HepG2 (cell line): Measurements from ENCODE around the gene TBC1D4. TPM values are rescaled to one million over a fixed set of nuclear protein-coding genes. Genes with fewer than 3 reads are reported as not detected.

Experiments
- BCL3 ChIP-seq: sonication (generic); formaldehyde crosslinking; IDR thresholded peaks from 2 replicates; pipeline ENCODE4 v1.5.1; 2020; ENCODE audit warnings: mild to moderate bottlenecking, missing genetic modification reagents, moderate library complexity
- CEBPZ ChIP-seq: IDR thresholded peaks from 2 replicates; pipeline ENCODE4 v1.6.1; 2012; ENCODE audit warnings: low read length, improper control_type of control experiment
- ELF1 ChIP-seq: sonication (generic); formaldehyde crosslinking; IDR thresholded peaks from 2 replicates; pipeline ENCODE4 v1.4.0; 2020; ENCODE audit warnings: missing genetic modification reagents
- FOXP1 ChIP-seq, 2 experiments: fragments of 450-650 bp in 1 of 2; IDR thresholded peaks; 2 replicates each; pipeline ENCODE4 v1.6.1; 2017 to 2018; ENCODE audit warnings: antibody characterized with exemption in 1 of 2
- HMG20A ChIP-seq: IDR thresholded peaks from 2 replicates; pipeline ENCODE4 v1.6.1; 2016; ENCODE audit warnings: borderline replicate concordance
- IKZF4 ChIP-seq: sonication (generic); formaldehyde crosslinking; IDR thresholded peaks from 2 replicates; pipeline ENCODE4 v1.5.1; 2020; ENCODE audit warnings: borderline replicate concordance, mild to moderate bottlenecking, low read depth, missing genetic modification reagents; ENCODE audit errors: not compliant biosample characterization
- KDM2A ChIP-seq: sonication (generic); formaldehyde crosslinking; IDR thresholded peaks from 2 replicates; pipeline ENCODE4 v1.4.0; 2020; ENCODE audit warnings: low read depth, missing genetic modification reagents, borderline replicate concordance
- MEIS2 ChIP-seq: sonication (generic); formaldehyde crosslinking; IDR thresholded peaks from 2 replicates; pipeline ENCODE4 v1.9.0; 2021; ENCODE audit warnings: mild to moderate bottlenecking, missing genetic modification reagents
- NONO ChIP-seq, 2 experiments: fragments of 450-650 bp in 1 of 2; sonication (generic) in 1 of 2; formaldehyde crosslinking in 1 of 2; IDR thresholded peaks in 1 of 2; conservative IDR thresholded peaks in 1 of 2; 2 replicates each; pipeline versions ENCODE4 v1.6.1 to v1.8.0; 2017 to 2022; ENCODE audit warnings: mild to moderate bottlenecking in 1 of 2, missing genetic modification reagents in 1 of 2, moderate library complexity in 1 of 2
- ONECUT2 ChIP-seq: sonication (generic); formaldehyde crosslinking; IDR thresholded peaks from 2 replicates; pipeline ENCODE4 v1.4.0; 2020; ENCODE audit warnings: missing genetic modification reagents
- SOX13 ChIP-seq, 3 experiments: fragments of 450-650 bp in 1 of 3; sonication (generic) in 1 of 3; formaldehyde crosslinking in 1 of 3; IDR thresholded peaks in 2 of 3; conservative IDR thresholded peaks in 1 of 3; 2 replicates each; pipeline versions ENCODE4 v1.5.0 to v1.6.1; 2016 to 2020; ENCODE audit warnings: antibody characterized with exemption in 1 of 3, mild to moderate bottlenecking in 1 of 3, missing compliant biosample characterization in 1 of 3, missing genetic modification reagents in 1 of 3, moderate library complexity in 1 of 3
- SOX6 ChIP-seq, 2 experiments: fragments of 450-650 bp in 1 of 2; sonication (generic) in 1 of 2; formaldehyde crosslinking in 1 of 2; IDR thresholded peaks; 2 replicates each; pipeline versions ENCODE4 v1.4.0 to v1.6.1; 2017 to 2020; ENCODE audit warnings: antibody characterized with exemption in 1 of 2, mild to moderate bottlenecking in 1 of 2, missing genetic modification reagents in 1 of 2
- SYNCRIP ChIP-seq: fragments of 200-400 bp; formaldehyde crosslinking; IDR thresholded peaks from 2 replicates; pipeline ENCODE4 v1.6.1; 2018; ENCODE audit warnings: mild to moderate bottlenecking, low read depth, low read length; ENCODE audit not compliant: insufficient read depth
- TARDBP ChIP-seq: sonication (generic); formaldehyde crosslinking; IDR thresholded peaks from 2 replicates; pipeline ENCODE4 v1.8.0; 2022; ENCODE audit warnings: mild to moderate bottlenecking, missing genetic modification reagents
- TCF12 ChIP-seq, 2 experiments: fragments of 450-650 bp in 1 of 2; sonication (generic) in 1 of 2; formaldehyde crosslinking in 1 of 2; IDR thresholded peaks; 2 replicates each; pipeline versions ENCODE4 v1.6.1 to v1.8.0; 2017 to 2022; ENCODE audit warnings: antibody characterized with exemption in 1 of 2, mild to moderate bottlenecking in 1 of 2, missing genetic modification reagents in 1 of 2, moderate library complexity in 1 of 2
- TCF7 ChIP-seq: sonication (generic); IDR thresholded peaks from 2 replicates; pipeline ENCODE4 v1.6.1; 2016; ENCODE audit warnings: antibody characterized with exemption, low read depth
- THAP11 ChIP-seq: IDR thresholded peaks from 2 replicates; pipeline ENCODE4 v1.6.1; 2016; ENCODE audit warnings: missing biosample characterization, missing genetic modification reagents
- YEATS4 ChIP-seq: sonication (generic); formaldehyde crosslinking; IDR thresholded peaks from 2 replicates; pipeline ENCODE4 v1.4.0; 2020; ENCODE audit warnings: missing genetic modification reagents, borderline replicate concordance
- ZFY ChIP-seq: sonication (generic); formaldehyde crosslinking; IDR thresholded peaks from 2 replicates; pipeline ENCODE4 v1.4.0; 2020; ENCODE audit warnings: missing genetic modification reagents
- ZNF160 ChIP-seq: sonication (generic); formaldehyde crosslinking; IDR thresholded peaks from 2 replicates; pipeline ENCODE4 v1.8.0; 2022; ENCODE audit warnings: mild to moderate bottlenecking, inconsistent platforms, missing genetic modification reagents
- ZNF207 ChIP-seq: fragments of 450-650 bp; IDR thresholded peaks from 2 replicates; pipeline ENCODE4 v1.6.1; 2016; ENCODE audit warnings: antibody characterized with exemption, borderline replicate concordance
- ZNF264 ChIP-seq: sonication (generic); formaldehyde crosslinking; IDR thresholded peaks from 2 replicates; pipeline ENCODE4 v1.4.0; 2020; ENCODE audit warnings: missing genetic modification reagents
- ZNF451 ChIP-seq: sonication (generic); formaldehyde crosslinking; IDR thresholded peaks from 2 replicates; pipeline ENCODE4 v1.5.0; 2020; ENCODE audit warnings: mild to moderate bottlenecking, missing genetic modification reagents
- ZNF484 ChIP-seq: sonication (generic); formaldehyde crosslinking; IDR thresholded peaks from 2 replicates; pipeline ENCODE4 v1.5.1; 2020; ENCODE audit warnings: mild to moderate bottlenecking, low read depth, missing genetic modification reagents, borderline replicate concordance
- ZNF644 ChIP-seq: IDR thresholded peaks from 2 replicates; pipeline ENCODE4 v1.6.1; 2016; ENCODE audit warnings: low read depth
- polyA plus RNA-seq, 8 experiments: library from polyadenylated mRNA; depleted of rRNA in 3 of 8; stranded (reverse) in 7 of 8; unstranded in 1 of 8; fragments of >200 nt; fragmentation: Illumina TruSeq in 4 of 8; extraction: Trizol in 4 of 8; gene quantifications; 2 replicates each; pipeline versions ENCODE4 v1.2.1 to v1.2.3, GENCODE V29; 2011 to 2016; ENCODE audit warnings: low read depth in 4 of 8, missing spikeins in 1 of 8, mixed read lengths in 1 of 8; ENCODE audit not compliant: insufficient read depth in 1 of 8
- total RNA-seq, 5 experiments: library from RNA; depleted of rRNA; stranded (reverse); fragments of >200 nt; fragmentation: Illumina TruSeq; extraction: Trizol; gene quantifications; 2 replicates each; pipeline ENCODE4 v1.2.3, GENCODE V29; 2016; ENCODE audit warnings: low read depth in 1 of 5

TBC1D4 gene
- total and polyA plus RNA-seq, 2 of the 13 experiments (the other 11 are each of a cell fraction or from before 2014, with no cell fraction given): 35.9 to 64.4 TPM

GRCh38 chr13:75376792-75377402 is 105.1 kb downstream of the TBC1D4 start (continued):
- no peak for TF ChIP-seq NONO (IDR thresholded peaks at IDR 0.05)
- peak; percentile 33; the same call in 1 of the 2 replicates for TF ChIP-seq NONO (CRISPR knock-in tag; conservative IDR thresholded peaks at IDR 0.05)
- 0 out of 2 replicates have a peak, but pooled peaks have one; percentile 23 for TF ChIP-seq ONECUT2
- peak; percentile 44; the same call in 1 of the 2 replicates for TF ChIP-seq ZFY
- no peak for TF ChIP-seq IKZF4 (CRISPR knock-in tag)
- peak; percentile 51; the same call in 1 of the 2 replicates for TF ChIP-seq YEATS4 (CRISPR knock-in tag)
- TF ChIP-seq ZNF264: peak; percentile 80; the same call in 1 of the 2 replicates
- TF ChIP-seq BCL3 (CRISPR knock-in tag): no peak
- TF ChIP-seq ELF1 (CRISPR knock-in tag): 0 out of 2 replicates have a peak, but pooled peaks have one; percentile 17
- TF ChIP-seq THAP11 (CRISPR knock-in tag): 0 out of 2 replicates have a peak, but pooled peaks have one; percentile 20
- no peak for TF ChIP-seq SYNCRIP
- TF ChIP-seq ZNF484 (CRISPR knock-in tag): no peak
- TF ChIP-seq CEBPZ: no peak
- TF ChIP-seq HMG20A: peak; percentile 65; the same call in 1 of the 2 replicates
- no peak for TF ChIP-seq SOX6 (IDR thresholded peaks at IDR 0.05)
- TF ChIP-seq SOX6 (CRISPR knock-in tag; IDR thresholded peaks at IDR 0.05): peak; percentile 78
- peak; percentile 59 for TF ChIP-seq TCF7
- no peak for TF ChIP-seq KDM2A (CRISPR knock-in tag)
- TF ChIP-seq ZNF207: no peak
- no peak for TF ChIP-seq FOXP1 (IDR thresholded peaks at IDR 0.05)
- TF ChIP-seq FOXP1 (CRISPR knock-in tag; IDR thresholded peaks at IDR 0.05): 0 out of 2 replicates have a peak, but pooled peaks have one; percentile 37
- peak; percentile 63; the same call in 1 of the 2 replicates for TF ChIP-seq MEIS2 (CRISPR knock-in tag)
- TF ChIP-seq SOX13 (IDR thresholded peaks at IDR 0.05): no peak
- TF ChIP-seq SOX13 (CRISPR knock-in tag; conservative IDR thresholded peaks at IDR 0.05 in 1 of 2, IDR thresholded peaks at IDR 0.05 in 1 of 2): peak in 1 of 2 experiments; percentile 75; a peak in 2 of 4 replicates
- TF ChIP-seq ZNF160 (CRISPR knock-in tag): no peak
- TF ChIP-seq TARDBP: peak; percentile 65; the same call in 1 of the 2 replicates
- TF ChIP-seq TCF12 (IDR thresholded peaks at IDR 0.05): no peak
- TF ChIP-seq TCF12 (CRISPR knock-in tag; IDR thresholded peaks at IDR 0.05): no peak
- TF ChIP-seq ZNF644: peak; percentile 58
- TF ChIP-seq ZNF451 (CRISPR knock-in tag): no peak
